ENCODE measurements around the gene ALOXE3.
"Not testable (repeated sequence)": the region's sequence is repeated elsewhere in the genome, so short reads cannot be mapped to it uniquely, and the experiment has no call there.

ALOXE3 gene

DNA sequence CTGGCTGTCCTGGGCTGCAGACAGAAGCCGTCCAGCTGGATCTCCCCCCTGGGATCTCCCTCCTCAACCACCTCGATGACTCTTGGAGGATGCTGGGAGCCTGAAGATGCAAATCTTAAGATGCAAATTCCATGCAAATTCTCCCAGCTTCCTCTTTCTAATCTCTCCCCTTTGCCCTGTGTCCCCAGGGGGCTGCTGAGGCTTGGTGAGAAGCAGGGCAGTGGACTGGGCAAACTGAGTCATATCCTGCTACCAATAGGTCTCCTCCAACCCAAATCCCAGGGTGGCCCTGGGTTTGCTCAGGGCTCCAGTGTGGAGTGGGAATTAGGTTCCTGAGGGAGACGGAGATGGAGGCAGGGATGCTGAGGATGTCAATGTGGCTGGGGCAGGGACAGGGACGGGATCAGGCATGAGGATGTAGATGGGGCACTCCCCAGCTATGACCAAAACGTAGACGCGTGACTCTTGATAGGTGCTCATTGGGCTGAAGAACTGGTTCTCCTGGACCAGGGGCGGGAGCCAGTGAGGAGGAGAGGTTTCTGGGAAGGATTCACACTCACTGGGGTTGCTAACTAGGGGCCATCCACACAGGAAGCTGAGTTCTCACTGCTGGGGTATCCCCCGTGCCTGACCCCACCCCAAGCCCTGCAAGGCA is 27.2 kb downstream of the ALOXE3 start:
- DNase-seq (ENCODE audit: low read depth) = no peak

DNA sequence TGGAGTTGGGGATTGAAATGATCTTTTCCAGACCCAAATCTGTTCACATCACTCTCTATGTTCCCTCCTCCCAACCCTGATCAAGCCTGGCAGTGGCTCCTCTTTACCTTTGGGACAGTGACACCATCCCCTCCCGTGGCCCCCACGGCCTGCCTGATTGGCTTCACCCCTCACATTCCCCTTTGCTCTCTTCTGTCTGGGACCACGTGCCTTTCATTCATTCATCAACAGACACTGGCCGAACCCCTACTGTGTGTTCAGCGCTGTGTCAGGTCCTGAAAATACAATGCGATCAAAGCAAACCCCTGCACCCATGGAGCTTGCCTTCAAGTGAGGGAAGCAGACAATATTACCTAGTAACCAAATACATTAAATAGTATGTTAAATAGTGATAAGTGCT is 28.6 kb downstream of the ALOXE3 start:
- no peak for DNase-seq (ENCODE audit: low read depth)

DNA sequence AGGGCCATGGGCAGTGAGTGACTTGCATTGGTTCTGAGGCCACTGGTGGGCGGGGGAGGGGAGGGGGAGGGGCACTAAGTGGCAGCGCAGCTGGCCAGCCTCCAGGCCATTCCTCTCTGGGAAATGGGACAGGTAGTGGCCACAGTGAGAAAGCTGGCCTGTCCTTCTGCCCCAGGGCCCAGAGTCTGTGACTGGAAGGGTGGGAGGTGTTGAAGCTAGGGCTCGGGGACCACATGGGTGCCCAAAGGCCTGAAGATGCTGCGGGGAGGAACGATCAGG is 30.4 kb downstream of the ALOXE3 start:
- no peak for DNase-seq (ENCODE audit: low read depth)

DNA sequence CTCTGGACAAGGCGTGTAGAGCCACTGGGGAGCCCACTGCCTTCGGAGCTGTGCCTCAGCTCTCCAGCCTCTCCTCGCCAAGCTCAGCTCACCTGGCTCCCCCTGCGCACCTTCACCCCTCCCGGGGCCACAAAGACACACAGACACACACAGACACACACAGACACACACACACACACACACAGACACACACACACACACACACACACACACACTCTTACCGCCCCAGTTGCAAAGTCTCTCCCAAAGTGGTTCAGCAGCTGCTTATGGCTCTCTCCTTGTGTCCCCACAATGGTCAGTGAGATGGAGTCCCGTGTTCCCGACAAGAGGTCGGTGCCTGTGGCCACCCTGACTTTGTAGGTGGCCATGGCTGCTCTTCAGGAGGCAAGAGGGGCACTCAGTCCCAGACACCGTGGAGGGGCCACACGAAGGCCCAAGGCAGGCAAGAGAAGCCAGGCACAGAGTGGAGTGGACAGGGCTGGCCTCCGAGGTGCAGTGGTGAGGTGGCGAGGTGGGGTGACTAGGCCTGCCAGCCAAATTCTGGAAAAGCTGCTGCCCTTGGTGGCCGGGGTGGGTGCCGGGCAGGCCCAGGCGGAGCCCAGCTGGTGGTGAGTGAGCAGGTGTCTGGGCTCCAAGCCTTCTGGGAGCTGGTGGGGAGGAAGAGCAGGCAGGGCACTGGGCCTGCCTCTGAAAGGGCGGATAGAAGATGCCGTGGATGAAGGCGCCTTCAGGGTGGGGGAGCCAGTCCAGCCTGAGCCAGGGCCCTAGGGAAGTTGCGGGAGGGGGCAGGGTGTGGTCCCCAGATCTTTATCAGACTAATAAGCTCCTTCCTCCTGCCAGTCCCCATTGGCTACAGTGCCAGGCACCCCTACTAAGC is 31.0 kb downstream of the ALOXE3 start, which contains the start of gene ALOX12B:
TSS of gene ALOX12B (minus strand) at position 642 of the 877 bp plus-strand sequence. CDS start at position 368, 274 bp downstream.
- DNase-seq (ENCODE audit: low read depth) = no peak

DNA sequence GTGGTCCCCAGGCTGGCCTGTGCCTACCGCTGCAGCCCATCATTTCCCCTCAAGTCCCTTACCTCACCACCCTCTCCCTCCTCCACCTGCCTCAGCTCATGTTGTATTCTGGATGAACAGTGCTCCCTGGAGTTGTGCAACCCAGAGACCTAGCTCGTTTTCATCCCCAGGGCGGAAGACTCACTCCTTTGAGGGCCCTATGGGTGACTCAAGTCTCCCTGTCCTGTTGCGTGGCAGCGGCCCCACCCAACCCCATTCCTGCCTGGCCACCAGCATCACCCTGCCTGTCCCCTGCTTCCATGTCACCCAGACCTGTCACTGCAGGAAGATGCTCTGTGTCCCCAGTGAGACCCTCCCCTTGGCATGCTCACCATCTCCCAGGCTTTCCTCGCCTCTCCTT is 34.1 kb downstream of the ALOXE3 start:
- DNase-seq (ENCODE audit: low read depth) = no peak

DNA sequence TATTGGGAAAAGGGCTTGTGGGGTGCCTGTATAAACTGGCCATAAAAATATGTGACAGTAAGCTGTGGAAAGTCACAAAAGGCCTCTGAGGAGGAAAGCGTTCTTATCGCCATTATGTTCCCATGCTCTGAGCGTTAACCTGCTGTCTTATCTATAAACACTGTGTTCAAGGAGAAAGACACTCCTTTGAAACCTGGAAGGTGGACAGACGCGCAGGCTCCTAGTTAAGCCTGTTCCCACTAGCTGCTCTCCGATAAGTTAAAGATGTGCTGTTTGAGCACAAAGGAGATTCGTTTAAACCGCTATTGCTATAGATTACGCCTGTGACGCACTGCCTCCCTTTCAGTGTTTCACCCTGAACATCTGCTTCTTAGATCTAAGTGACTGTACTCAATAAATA is 36.0 kb downstream of the ALOXE3 start:
- no peak for DNase-seq (ENCODE audit: low read depth)

DNA sequence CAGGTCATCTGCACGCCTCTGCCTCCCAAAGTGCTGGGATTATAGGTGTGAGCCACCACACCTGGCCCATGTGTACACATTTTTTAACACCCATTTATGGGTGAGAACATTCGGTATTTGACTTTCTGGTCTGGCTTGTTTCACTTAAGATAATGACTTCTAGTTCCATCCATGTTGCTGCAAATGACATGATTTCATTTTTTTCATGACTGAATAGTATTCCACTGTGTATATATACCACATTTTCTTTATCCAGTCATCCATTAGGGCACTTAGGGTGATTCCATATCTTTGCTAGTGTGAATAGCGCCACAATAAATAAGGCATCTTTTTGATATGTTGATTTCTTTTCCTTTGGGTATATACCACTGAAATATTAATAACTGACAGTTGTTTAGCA is 36.4 kb downstream of the ALOXE3 start:
- no peak for DNase-seq (ENCODE audit: low read depth)

DNA sequence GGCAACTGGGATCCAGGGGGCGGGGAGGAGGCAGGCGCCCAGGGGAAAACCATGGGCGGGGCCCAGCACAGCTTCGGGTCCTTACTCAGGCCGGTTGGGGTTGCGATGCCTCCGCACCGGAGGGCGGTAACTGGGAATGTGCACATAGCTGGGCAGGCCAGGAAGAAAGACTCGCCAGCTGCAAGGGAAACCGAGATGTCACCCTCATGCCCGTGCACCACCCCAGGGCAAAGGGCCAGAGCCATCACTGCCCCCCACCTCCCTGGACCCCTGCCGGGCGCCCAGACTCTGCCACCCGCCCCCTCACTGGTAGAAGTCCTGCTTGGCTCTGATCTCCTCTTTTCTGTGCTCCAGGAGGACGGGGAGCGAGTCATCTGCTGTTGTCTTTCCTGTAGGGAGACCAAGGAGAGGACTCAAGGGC is 37.5 kb downstream of the ALOXE3 start:
- DNase-seq (ENCODE audit: low read depth) = no peak

DNA sequence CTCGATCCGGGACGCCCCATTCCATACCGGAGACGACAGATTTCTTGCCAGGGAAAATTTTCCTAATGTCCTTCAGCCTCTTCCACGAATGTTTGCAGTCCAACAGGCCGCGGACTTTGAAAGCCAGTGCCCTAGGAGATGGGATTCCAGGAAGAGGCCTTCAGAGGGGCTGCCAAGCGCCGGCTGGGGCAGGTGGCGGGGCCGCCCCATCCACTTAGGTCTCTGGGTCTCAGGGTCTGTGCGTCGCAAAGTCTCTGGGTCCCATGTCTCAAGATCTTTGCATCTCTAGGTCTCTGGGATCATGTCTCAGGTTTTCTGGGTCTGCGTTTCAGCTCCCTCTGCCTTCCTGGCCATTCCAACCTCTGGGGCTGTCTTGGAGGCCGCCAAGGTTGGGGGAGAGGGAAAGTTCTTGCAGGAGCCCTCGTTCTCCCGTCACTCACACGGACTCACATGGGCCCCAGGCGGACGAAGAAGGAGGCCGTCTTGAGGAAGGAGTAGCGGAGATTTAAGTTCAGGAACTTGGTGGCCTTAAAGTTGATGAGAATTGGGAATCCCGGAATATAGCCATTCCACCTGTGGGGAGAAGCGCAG is 38.0 kb downstream of the ALOXE3 start:
- no peak for DNase-seq (ENCODE audit: low read depth)

DNA sequence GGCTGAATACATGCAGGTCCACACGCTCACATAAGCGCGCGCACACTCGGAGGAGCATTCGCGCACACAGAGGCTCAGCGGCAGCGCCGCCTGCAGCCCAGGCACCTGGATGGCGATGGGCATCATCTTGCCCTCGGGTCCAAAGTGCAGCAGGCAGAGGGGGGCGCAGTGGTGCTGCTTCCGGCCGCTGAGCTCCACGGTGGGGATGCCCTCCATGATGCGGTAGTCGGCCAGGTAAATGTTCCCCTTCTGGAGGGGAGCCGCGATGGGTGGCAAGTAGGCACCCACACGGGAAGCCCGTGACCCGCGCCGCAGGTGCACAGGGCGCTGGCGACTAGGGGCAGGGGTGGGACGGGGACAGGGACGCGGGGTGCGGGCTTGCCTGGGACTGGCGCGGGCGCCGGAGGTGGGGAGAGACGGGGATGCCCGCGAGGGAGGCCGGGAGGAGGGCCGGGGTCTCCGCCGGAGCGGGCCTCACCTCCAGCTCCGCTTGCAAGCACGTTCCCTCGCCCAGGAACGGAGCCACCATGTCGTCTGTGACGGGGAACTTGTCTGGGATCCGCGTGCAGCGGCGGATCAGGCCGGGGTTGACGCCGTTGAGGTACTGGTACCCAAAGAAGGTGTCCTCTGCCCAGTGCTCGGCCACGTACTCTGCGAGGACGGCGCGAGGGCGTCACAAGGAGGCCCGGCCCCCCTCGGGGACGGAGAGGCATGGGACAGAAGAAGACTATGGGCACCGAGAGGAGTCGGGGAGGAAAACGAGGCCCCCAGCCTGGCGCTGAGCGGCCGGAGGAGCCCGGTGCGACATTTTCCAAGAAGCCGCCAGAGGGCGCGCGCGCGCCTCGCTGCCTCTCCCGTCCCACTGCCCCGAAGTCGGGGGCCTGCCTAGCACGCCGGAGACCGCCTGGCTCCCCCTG is 38.8 kb downstream of the ALOXE3 start:
- DNase-seq (ENCODE audit: low read depth) = peak; percentile 73

DNA sequence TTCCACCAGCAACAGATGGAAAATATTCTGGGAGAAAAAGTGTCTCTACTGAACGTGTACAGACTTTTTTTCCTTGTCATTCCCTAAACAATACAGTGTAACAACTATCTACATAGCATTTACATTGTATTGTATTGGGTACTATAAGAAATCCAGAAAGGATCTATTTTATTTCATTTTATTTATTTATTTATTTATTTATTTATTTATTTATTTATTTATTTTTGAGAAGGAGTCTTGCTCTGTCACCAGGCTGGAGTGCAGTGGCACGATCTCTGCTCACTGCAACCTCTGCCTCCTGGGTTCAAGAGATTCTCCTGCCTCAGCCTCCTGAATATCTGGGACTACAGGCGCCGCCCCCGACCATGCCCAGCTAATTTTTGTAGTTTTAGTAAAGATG is 40.4 kb downstream of the ALOXE3 start:
- not testable (repeated sequence) for DNase-seq (ENCODE audit: low read depth)

DNA sequence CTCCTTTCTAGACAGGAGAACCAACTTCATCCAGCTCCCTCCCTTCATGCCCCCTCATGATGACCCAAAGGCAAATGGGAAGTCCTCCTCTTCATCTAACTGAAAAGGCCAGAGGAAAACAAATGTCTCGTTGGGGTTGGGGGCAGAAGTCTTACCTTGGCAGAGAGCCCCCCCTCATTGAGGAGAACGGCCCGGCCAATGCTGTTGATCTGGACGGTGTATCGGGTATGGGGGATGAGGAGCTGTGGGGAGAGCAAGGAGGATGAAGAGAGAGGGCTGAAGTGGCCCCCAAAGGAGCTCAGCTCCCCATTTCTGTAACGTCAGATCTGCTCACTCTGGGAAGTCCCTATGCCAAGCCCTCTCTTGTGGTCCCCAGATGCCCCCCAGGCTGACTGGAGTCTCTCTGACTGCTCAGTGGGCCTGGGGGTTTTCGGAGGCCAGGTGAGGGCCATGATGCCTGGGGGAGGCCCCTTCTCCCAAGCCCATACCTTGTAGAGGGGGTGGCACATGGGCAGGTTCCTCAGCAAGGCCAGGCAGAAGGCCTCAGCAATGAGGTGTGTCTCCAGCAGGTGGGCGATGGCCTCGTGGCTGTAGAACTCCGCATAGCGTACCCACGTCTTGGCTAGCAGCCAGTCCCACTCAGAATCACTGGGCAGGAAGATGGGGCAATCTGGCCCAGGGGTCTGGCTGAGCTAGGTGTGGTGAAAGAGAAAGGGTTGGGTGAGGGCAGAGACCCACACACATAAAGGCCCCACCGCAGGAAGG is 41.6 kb downstream of the ALOXE3 start:
- no peak for DNase-seq (ENCODE audit: low read depth)

DNA sequence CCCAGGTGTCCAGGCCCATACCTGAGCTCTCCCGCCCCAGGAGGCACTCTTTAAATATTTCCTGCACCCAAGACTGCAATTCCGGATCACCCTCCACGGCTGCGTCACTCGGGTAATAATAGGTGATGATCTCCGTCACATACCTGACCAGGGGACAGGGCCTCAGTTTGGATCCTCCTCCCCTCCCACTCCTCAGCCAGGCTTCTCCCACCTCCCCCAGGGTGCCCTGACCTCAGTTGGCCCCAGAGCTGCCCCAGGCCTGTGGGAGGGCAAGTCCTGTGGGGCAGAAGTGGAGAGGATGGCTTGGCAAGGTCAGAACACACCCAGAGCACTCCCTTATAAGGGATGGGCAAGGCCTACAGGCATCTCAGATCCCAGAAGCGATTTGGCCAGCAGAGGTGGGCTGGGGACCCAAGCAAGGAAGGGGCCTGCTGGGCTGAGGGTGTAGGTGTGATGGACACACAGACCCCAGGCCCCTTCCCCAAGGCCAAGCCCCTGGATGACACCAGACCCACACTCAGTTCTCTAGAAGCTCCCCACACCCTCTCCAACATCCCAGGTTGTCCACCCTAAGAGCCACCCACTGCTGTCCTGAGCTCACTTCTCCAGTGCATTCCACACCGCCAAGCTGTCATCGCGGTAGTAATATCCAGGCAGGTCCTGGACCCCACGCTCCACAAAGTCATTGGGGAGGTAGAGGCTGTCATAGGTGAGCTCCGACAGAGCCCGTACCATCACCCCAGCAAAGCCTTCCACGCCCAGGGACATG is 42.6 kb downstream of the ALOXE3 start:
- DNase-seq (ENCODE audit: low read depth) = no peak

DNA sequence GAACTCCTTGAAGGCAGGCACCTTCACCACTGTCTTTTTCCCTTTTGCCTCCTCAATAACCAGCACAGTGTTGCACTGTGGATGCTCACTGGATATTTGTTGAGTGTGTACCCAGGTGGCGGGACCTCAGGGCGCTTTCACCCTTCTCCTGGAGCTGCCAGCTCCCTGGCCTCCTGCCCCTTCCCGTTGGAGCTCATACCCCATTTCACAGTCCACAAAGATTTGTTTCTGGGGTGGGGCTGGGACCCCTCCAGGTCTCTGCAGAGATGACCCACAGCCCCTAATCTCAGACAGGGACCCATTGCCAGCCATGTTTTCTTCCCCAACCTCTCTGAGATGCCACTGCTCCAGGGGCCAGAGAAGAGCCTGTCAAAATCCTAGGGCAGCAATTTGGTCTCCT is 43.2 kb downstream of the ALOXE3 start:
- no peak for DNase-seq (ENCODE audit: low read depth)

DNA sequence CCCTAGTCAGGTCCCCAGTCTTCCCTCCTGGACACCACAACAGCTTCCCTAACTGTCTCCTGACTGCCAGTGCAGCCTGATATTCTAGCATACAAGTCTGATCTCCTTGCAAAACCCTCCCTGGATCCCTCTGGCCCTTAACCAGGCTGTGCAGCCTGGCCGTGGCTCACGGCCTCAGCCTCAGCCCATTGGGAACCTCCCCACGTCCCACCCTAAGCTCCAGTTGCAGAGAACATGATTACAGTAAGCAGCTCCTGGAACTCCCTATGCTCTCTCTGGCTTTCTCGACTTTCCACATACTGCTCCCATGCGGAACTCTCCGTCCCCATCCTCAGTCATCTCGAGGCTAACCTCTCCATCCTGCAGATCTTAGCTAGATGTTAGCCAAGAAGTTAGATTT is 43.8 kb downstream of the ALOXE3 start:
- no peak for DNase-seq (ENCODE audit: low read depth)

DNA sequence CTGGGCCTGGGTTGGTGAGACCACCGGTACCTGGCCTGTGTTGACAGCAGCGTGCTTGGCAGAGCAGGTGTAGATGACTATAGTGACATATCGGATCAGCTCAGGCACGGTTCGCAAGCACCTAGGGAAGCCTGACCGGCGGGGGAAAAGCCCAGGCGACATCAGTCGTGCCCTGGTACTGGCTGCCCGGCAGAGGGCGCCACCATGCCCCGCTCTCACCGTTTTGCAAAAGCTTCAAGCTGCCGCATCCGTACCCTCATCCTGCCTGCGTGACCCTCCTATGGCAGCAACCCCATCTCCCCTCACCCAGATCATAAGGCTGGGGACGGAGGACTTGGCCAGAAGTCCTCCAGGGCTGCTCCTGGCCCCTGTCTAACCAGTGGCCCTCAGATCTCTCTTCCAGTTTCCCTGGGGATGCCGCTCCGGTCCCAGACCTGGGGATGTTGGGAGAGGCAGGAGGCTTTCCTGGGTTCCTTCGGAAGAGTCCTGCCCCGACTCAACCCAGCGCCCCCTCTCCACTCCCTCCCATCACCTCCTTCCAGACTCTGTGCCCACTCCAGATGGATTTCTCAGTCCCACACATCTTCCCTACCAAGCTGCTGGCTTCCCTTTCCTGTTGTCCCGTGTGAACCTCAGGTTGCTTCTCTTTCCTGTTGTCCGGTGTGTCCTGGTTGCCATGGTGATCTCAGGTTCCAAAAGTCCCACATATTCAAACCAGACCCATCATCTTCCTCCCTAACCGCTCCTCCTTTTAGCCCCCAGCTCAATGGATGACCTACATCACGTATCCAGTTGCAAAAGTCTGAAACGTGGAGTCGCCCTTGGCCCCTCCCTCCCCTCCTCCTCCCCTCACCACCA is 44.5 kb downstream of the ALOXE3 start:
- DNase-seq (ENCODE audit: low read depth) = peak; percentile 80

DNA sequence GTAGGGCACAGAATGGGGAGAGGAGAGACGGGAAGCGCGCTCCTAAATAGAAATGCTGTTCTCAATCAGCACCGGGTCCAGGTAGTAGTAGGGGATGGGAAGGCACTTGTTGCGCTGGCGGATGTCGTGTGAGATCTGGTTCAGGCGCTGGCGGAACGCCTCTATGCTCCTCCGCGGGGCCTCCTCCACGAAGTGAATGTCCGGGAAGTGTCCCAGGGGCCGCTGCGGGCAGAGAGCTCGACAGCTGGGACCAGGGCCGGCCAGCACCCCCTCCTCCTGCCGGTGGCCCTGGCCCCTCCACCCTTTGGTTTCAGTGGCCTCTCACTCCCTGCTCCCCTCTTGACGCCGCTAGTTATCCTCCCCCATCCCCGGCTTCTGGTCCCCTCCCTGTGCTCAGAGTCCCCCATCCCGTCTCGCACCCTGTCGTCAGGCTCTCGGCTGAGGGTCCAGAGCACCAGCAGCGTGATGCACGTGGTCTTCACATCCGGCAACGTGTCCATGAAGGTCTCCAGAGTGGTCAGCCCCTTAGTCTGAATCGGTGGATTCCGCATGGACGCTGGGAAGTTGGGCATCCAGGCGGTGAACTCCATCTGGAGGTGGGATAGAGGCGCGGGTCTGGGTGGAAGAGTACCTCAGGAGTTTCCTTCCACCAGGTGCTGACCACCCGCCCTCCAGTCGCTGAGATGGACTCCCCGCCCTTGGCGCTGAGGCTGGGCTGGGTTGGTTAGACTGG is 45.4 kb downstream of the ALOXE3 start:
- no peak for DNase-seq (ENCODE audit: low read depth)

DNA sequence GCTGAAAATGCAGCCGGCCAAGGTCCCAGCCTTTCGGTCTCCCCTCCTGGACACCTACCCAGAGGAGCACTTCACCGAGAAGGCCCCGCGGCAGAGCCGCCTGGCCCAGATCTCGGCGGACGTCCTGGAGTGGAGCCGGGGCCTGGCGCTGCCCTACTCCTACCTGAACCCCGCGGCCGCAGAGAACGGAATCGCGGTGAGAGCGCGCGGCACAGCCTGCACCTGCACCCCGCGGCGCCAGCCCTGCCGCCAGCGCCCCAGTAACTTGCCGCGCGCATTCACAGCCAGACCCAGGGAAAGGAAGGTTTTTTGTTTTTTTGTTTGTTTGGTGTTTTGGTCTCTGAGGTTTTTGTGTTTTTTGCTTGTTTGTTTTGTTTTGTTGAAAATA is 46.0 kb downstream of the ALOXE3 start:
- no peak for DNase-seq (ENCODE audit: low read depth)

DNA sequence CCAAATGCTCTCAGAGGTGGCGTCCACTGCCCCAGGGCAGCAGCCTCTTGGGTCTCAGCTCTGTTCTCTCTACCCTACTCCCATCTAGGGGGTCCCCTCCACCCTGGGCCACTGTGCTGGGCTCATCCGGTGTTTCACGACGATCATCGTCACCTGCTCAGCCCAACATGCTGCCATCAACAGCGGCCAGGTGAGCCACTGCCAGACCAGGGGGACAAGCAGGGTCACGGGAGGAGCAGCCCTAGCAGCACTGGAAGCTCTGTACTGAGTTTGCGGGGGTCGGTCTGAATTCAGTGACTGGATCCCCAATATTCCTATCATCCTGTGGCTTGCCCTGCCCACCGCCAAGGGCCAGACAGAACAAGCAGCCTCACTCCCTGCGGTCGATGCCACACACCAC is 46.8 kb downstream of the ALOXE3 start:
- no peak for DNase-seq (ENCODE audit: low read depth)
